DOHH2 (cell line): ENCODE results near the gene RCOR3.
"Not testable (repeated sequence)": the region's sequence is repeated elsewhere in the genome, so short reads cannot be mapped to it uniquely, and the experiment has no call there.

ENCODE experiments used
- H3F3A ChIP-seq: fragments of 200-600 bp; sonication (generic), shearing (Covaris generic); 2 replicates; pipeline ENCODE4 v1.6.0; 2016; ENCODE audit warnings: antibody characterized with exemption, mild to moderate bottlenecking; ENCODE audit not compliant: control insufficient read depth, insufficient read depth
- H3K27ac ChIP-seq: fragments of 200-600 bp; sonication (generic); 2 replicates; pipeline ENCODE4 v1.5.1; 2014; ENCODE audit warnings: low read depth, mild to moderate bottlenecking, low read length, moderate library complexity
- H3K27me3 ChIP-seq: fragments of 200-600 bp; sonication (generic); 2 replicates; pipeline ENCODE4 v1.6.1; 2014; ENCODE audit warnings: mild to moderate bottlenecking, low read length, mixed read lengths; ENCODE audit not compliant: control insufficient read depth
- H3K36me3 ChIP-seq: fragments of 200-600 bp; sonication (generic); 2 replicates; pipeline ENCODE4 v1.6.1; 2014; ENCODE audit warnings: mild to moderate bottlenecking, low read length, moderate library complexity, mixed read lengths; ENCODE audit not compliant: control insufficient read depth
- H3K4me1 ChIP-seq: fragments of 200-600 bp; sonication (generic); 2 replicates; pipeline ENCODE4 v1.6.1; 2014; ENCODE audit warnings: mild to moderate bottlenecking, low read length, mixed read lengths; ENCODE audit not compliant: control insufficient read depth
- H3K4me2 ChIP-seq: fragments of 200-600 bp; sonication (generic); 2 replicates; pipeline ENCODE4 v1.6.0; 2014; ENCODE audit warnings: mild to moderate bottlenecking, low read length, moderate library complexity
- H3K4me3 ChIP-seq: fragments of 200-600 bp; sonication (generic); 2 replicates; pipeline ENCODE4 v1.5.1; 2014; ENCODE audit warnings: mild to moderate bottlenecking, low read length, mixed read lengths
- H3K79me2 ChIP-seq: fragments of 200-600 bp; sonication (generic); 2 replicates; pipeline ENCODE4 v1.6.1; 2014; ENCODE audit warnings: mild to moderate bottlenecking, low read length, mixed read lengths; ENCODE audit not compliant: control insufficient read depth
- H3K9me2 ChIP-seq: fragments of 200-600 bp; sonication (generic); replicated peaks from 2 replicates; pipeline ENCODE4 v1.6.1; 2014; ENCODE audit warnings: mild to moderate bottlenecking, low read length, mixed read lengths; ENCODE audit not compliant: control insufficient read depth
- H3K9me3 ChIP-seq: fragments of 200-600 bp; sonication (generic); 2 replicates; pipeline ENCODE4 v1.6.1; 2014; ENCODE audit warnings: antibody characterized with exemption, low read length, mixed read lengths; ENCODE audit not compliant: control insufficient read depth, insufficient read depth
- H4K20me1 ChIP-seq: fragments of 200-600 bp; sonication (generic); 2 replicates; pipeline ENCODE4 v1.6.0; 2014; ENCODE audit warnings: low read depth, mild to moderate bottlenecking, antibody characterized with exemption, low read length, moderate library complexity; ENCODE audit not compliant: control insufficient read depth, insufficient read depth
- CTCF ChIP-seq: fragments of 200-600 bp; sonication (generic); IDR thresholded peaks from one replicate; pipeline ENCODE4 v1.5.1; 2014; ENCODE audit warnings: antibody characterized with exemption, mild to moderate bottlenecking, low read depth, low read length; ENCODE audit not compliant: poor library complexity, severe bottlenecking
- EZH2phosphoT487 ChIP-seq: fragments of 200-600 bp; sonication (generic); IDR thresholded peaks from 2 replicates; pipeline ENCODE4 v1.6.1; 2017; ENCODE audit warnings: borderline replicate concordance, mild to moderate bottlenecking, antibody characterized with exemption, low read length, moderate library complexity, mixed read lengths

RCOR3 gene

GRCh38 chr1:211259638-211260126 lies 516 bp downstream of the RCOR3 start:
- TF ChIP-seq CTCF (no peak), EZH2phosphoT487 (no peak)
- Histone ChIP-seq H3K9me2 (no peaks in the 10 kb centered on the region), H3K4me3 (peak overlapping the region; percentile 96), H3K79me2 (peaks cover 58% of the 10 kb centered on the region), H3K9me3 (no peaks in the 10 kb centered on the region), H3K4me2 (peak overlapping the region; percentile 78), H3K36me3 (peaks cover 29% of the 10 kb centered on the region), H3F3A (peaks cover 9% of the 10 kb centered on the region; the same call in 1 of the 2 replicates), H3K27ac (peak overlapping the region; percentile 97), H3K27me3 (no peaks in the 10 kb centered on the region), H4K20me1 (0 out of 2 replicates have a peak, but pooled peaks cover 2% of the 10 kb centered on the region), H3K4me1 (peaks cover 18% of the 10 kb centered on the region)

- Histone ChIP-seq H3K27me3 (no peaks in the 10 kb centered on the region), H4K20me1 (0 out of 2 replicates have a peak, but pooled peaks cover 3% of the 10 kb centered on the region), H3K79me2 (peaks cover 61% of the 10 kb centered on the region), H3K9me2 (no peaks in the 10 kb centered on the region), H3K36me3 (peaks cover 32% of the 10 kb centered on the region), H3K4me2 (peak overlapping the region; percentile 74), H3F3A (peaks cover 9% of the 10 kb centered on the region; the same call in 1 of the 2 replicates), H3K4me1 (peaks cover 18% of the 10 kb centered on the region), H3K27ac (peak overlapping the region; percentile 97), H3K9me3 (no peaks in the 10 kb centered on the region), H3K4me3 (peak overlapping the region; percentile 86)
- TF ChIP-seq CTCF (peak; percentile 16), EZH2phosphoT487 (no peak)
These were observed 1.3 kb downstream of the RCOR3 start for GRCh38 chr1:211260141-211261107.

GRCh38 chr1:211261229-211261628 lies 2.1 kb downstream of the RCOR3 start:
- Histone ChIP-seq H3K9me3 (no peaks in the 10 kb centered on the region), H3K36me3 (peaks cover 34% of the 10 kb centered on the region), H3F3A (peaks cover 9% of the 10 kb centered on the region; the same call in 1 of the 2 replicates), H3K27ac (peak overlapping the region; percentile 97), H3K79me2 (peaks cover 64% of the 10 kb centered on the region), H3K4me2 (peak overlapping the region; percentile 74), H3K27me3 (no peaks in the 10 kb centered on the region), H3K9me2 (no peaks in the 10 kb centered on the region), H3K4me3 (peak overlapping the region; percentile 86), H4K20me1 (0 out of 2 replicates have a peak, but pooled peaks cover 3% of the 10 kb centered on the region), H3K4me1 (peaks cover 18% of the 10 kb centered on the region)
- TF ChIP-seq EZH2phosphoT487 (no peak), CTCF (no peak)

- H3K9me2 ChIP-seq, H4K20me1 ChIP-seq, H3K4me2 ChIP-seq, H3F3A ChIP-seq, H3K9me3 ChIP-seq, H3K27me3 ChIP-seq, H3K4me3 ChIP-seq, H3K27ac ChIP-seq, H3K4me1 ChIP-seq: not testable (repeated sequence)
- peaks cover 65% of the 10 kb centered on the region for H3K79me2 ChIP-seq
- H3K36me3 ChIP-seq: peaks cover 51% of the 10 kb centered on the region
These were observed 3.9 kb downstream of the RCOR3 start for GRCh38 chr1:211263022-211263421.
